GM12864 (cell line): ENCODE results near the gene PIK3R5.
"Not testable (repeated sequence)": the region's sequence is repeated elsewhere in the genome, so short reads cannot be mapped to it uniquely, and the experiment has no call there.

Experiments used
- DNase-seq: peaks from one replicate; pipeline ENCODE4 v3.0.0-alpha.2; 2011; ENCODE audit warnings: low read depth
- H3K4me3 ChIP-seq: 2 replicates; pipeline ENCODE4 v1.5.1; 2011; ENCODE audit warnings: mild to moderate bottlenecking, low read depth, low read length, control low read depth
- CTCF ChIP-seq: IDR thresholded peaks from 2 replicates; pipeline ENCODE4 v1.5.1; 2011; ENCODE audit warnings: low read depth, mild to moderate bottlenecking, moderate library complexity, low read length, control low read depth, inconsistent platforms; ENCODE audit errors: missing control alignments

The PIK3R5 gene

GRCh38 chr17:8859027-8859803 is 106.3 kb downstream of the PIK3R5 start:
- TF ChIP-seq CTCF: no peak
- no peak for DNase-seq
- H3K4me3 ChIP-seq: peak overlapping the region; percentile 18; the same call in 1 of the 2 replicates

GRCh38 chr17:8857919-8858318 is 107.6 kb downstream of the PIK3R5 start:
- DNase-seq: peak; percentile 90
- no peak for TF ChIP-seq CTCF
- H3K4me3 ChIP-seq: no peak overlapping the region; the same call in 1 of the 2 replicates

- TF ChIP-seq CTCF: no peak
- peak overlapping the region; percentile 24; the same call in 1 of the 2 replicates for H3K4me3 ChIP-seq
- no peak for DNase-seq
Observed at GRCh38 chr17:8856869-8857575, 108.5 kb downstream of the PIK3R5 start.

GRCh38 chr17:8856205-8856603 is 109.3 kb downstream of the PIK3R5 start:
- H3K4me3 ChIP-seq: peak overlapping the region; percentile 12; the same call in 1 of the 2 replicates
- not testable (repeated sequence) for DNase-seq

GRCh38 chr17:8855477-8856204 is 109.9 kb downstream of the PIK3R5 start:
- DNase-seq: peak; percentile 93
- no peak for TF ChIP-seq CTCF
- H3K4me3 ChIP-seq: peak overlapping the region; percentile 2; the same call in 1 of the 2 replicates

GRCh38 chr17:8851600-8851999 is 113.9 kb downstream of the PIK3R5 start:
- no peak overlapping the region for H3K4me3 ChIP-seq
- no peak for DNase-seq
- no peak for TF ChIP-seq CTCF
